Mucosa of rectum (tissue), 2 donors: Measurements from ENCODE around the gene RHD.
"Not testable (repeated sequence)": the region's sequence is repeated elsewhere in the genome, so short reads cannot be mapped to it uniquely, and the experiment has no call there.

Source experiments
- H3K27ac ChIP-seq, 2 donors: one replicate each; pipeline ENCODE4 v1.7.0; 2013; ENCODE audit warnings: inconsistent platforms in 2 of 2, low read depth in 2 of 2, low read length in 2 of 2
- H3K27me3 ChIP-seq, 2 donors: one replicate each; pipeline ENCODE4 v1.7.0; 2013; ENCODE audit warnings: low read length in 2 of 2; ENCODE audit not compliant: control insufficient read depth in 2 of 2, insufficient read depth in 2 of 2
- H3K36me3 ChIP-seq, 2 donors: one replicate each; pipeline ENCODE4 v1.7.0; 2013; ENCODE audit warnings: low read length in 2 of 2; ENCODE audit not compliant: control insufficient read depth in 2 of 2, insufficient read depth in 2 of 2
- H3K4me1 ChIP-seq, 2 donors: one replicate each; pipeline ENCODE4 v1.7.0; 2013; ENCODE audit warnings: low read length in 2 of 2, mild to moderate bottlenecking in 1 of 2; ENCODE audit not compliant: control insufficient read depth in 2 of 2, insufficient read depth in 2 of 2
- H3K4me3 ChIP-seq, 2 donors: one replicate each; pipeline ENCODE4 v1.7.0; 2013; ENCODE audit warnings: low read length in 2 of 2
- H3K9ac ChIP-seq, 2 donors: one replicate each; pipeline ENCODE4 v1.7.0; 2013; ENCODE audit warnings: low read length in 2 of 2, low read depth in 1 of 2, mild to moderate bottlenecking in 1 of 2
- H3K9me3 ChIP-seq, 2 donors: one replicate each; pipeline ENCODE4 v1.7.0; 2013; ENCODE audit warnings: low read length in 2 of 2; ENCODE audit not compliant: control insufficient read depth in 2 of 2
- donor health status: healthy.
- donor health status: Normal muscosa, but diverticular disease.

The RHD gene

GRCh38 chr1:25257196-25257595, 15.1 kb upstream of the RHD start:
- H3K27ac ChIP-seq: no peak overlapping the region
- H3K36me3 ChIP-seq: peaks cover 0 to 3% of the 10 kb centered on the region in 2 donors
- no peak overlapping the region for H3K9ac ChIP-seq
- H3K4me1 ChIP-seq: no peaks in the 10 kb centered on the region
- no peaks in the 10 kb centered on the region for H3K27me3 ChIP-seq
- no peak overlapping the region for H3K4me3 ChIP-seq
- H3K9me3 ChIP-seq: no peaks in the 10 kb centered on the region

DNA sequence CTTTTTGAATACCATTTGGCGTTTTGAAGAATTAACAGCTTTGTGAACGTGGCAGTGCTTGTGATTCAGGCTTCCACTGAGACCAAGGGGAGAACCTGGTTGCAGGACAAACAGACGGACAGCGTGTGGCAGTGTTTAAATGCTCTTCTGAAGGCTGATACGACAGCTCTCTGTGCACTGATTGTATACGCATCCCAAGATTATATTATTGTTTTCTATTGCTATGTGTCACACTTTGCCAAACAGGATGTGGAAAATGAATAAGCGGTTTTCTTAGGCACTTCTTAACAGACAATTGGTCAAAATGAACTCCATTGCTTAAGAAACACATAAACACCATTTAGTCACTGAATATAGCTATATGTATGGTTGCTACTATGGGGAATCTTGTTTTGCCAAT, 12.5 kb upstream of the RHD start:
- H3K27ac ChIP-seq, H3K9ac ChIP-seq, H3K36me3 ChIP-seq, H3K9me3 ChIP-seq, H3K27me3 ChIP-seq, H3K4me1 ChIP-seq, H3K4me3 ChIP-seq: not testable (repeated sequence)

DNA sequence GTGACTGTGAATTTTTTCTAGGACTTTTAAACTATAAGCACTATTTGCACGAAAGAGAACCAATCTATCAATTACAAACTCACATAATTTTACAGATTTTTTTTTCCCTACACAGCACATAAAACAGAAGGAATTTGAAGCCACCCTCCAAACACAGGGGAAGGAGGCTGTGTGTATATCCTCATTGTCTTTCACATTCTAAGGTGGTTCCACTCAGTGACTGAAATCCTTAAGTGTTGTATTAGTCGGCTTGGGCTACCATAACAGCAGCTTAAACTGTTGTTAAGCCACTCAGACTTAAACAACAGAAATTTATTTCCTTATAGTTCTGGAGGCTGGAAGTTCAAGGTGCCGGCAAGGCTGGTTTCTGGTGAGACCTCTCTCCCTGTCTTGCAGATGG, 12.0 kb upstream of the RHD start:
- H3K4me1 ChIP-seq, H3K27me3 ChIP-seq, H3K4me3 ChIP-seq, H3K9me3 ChIP-seq, H3K36me3 ChIP-seq, H3K27ac ChIP-seq, H3K9ac ChIP-seq: not testable (repeated sequence)

DNA sequence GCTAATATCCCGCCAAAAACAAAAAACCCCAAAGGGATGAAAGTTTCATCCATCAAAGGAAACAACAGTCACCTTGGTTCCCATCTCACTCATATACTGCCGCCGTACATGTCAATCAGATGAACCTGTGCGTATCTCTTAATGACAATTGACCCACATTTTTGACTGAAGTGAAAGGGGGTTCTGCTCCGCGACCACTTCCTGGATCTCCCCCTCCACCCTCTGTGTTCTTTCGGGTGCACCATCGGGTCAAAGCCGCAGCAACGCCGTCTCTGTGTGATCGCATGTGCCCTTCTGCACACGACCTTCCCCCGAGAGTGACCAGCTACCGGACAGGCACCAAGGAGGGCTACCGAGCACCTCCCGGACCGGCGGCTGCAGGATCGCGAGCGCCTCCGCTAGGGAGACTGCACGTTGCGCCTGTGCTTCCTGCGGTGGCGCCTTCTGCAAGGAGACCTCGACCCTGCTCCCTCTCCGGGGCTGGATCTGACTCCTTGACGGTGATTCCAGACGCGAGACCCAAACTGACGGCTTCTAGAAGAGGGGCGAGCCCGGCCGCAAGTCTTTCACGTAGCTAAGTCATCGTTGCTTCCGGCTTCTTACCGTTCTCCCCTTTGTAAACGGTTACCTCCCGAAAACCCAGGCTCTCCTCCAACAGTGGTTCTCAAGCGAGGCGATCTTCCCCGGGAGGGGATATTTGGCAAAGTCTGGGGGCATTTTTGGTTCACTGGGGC, 5.6 kb upstream of the RHD start:
- H3K27me3 ChIP-seq, H3K4me1 ChIP-seq, H3K9ac ChIP-seq, H3K36me3 ChIP-seq, H3K9me3 ChIP-seq, H3K27ac ChIP-seq: not testable (repeated sequence)
- H3K4me3 ChIP-seq: peak overlapping the region in 1 of 2 donors; percentile 64

DNA sequence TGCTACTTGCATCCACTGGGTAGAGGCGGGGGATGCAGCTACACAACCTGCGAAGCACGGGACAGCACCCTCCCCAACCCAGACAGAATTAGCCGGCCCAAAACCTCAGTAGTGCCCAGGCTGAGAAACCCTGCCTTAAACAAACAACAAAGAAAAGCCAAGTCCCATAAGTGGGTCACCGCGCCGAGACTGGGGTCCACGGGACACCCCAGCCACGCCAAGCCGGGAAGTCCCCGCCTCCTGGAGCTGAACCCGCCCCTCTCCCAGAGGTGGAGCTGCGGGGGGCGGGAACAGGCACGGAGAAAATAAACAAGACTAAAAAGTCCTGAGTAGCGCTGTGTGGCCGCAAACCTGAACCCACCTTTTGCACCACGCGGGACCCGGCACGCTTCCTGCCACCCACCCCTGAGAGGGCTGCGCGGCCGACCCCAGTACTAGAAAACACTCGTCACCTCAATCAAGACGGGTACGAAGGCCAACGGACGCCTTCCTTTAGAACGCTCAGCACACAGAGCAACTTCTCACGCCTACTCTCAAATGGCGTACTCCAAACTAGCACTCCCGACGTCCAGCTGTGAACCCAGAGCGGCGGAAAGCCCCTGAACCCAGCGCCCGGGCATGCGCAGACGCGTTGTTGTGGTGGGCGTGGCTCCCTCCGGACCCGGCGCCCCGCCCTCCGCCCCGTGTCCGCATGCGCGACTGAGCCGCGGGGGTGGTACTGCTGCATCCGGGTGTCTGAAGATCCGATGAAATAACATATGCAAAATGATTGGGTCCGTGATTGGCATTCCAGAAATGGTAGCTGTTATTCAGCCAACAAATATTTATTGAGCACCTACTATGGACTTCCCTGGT, 4.8 kb upstream of the RHD start:
- H3K9ac ChIP-seq, H3K9me3 ChIP-seq, H3K27me3 ChIP-seq, H3K36me3 ChIP-seq, H3K4me1 ChIP-seq: not testable (repeated sequence)
- H3K27ac ChIP-seq: peak overlapping the region in 1 of 2 donors; percentile 65
- peak overlapping the region in 1 of 2 donors; percentile 67 for H3K4me3 ChIP-seq

DNA sequence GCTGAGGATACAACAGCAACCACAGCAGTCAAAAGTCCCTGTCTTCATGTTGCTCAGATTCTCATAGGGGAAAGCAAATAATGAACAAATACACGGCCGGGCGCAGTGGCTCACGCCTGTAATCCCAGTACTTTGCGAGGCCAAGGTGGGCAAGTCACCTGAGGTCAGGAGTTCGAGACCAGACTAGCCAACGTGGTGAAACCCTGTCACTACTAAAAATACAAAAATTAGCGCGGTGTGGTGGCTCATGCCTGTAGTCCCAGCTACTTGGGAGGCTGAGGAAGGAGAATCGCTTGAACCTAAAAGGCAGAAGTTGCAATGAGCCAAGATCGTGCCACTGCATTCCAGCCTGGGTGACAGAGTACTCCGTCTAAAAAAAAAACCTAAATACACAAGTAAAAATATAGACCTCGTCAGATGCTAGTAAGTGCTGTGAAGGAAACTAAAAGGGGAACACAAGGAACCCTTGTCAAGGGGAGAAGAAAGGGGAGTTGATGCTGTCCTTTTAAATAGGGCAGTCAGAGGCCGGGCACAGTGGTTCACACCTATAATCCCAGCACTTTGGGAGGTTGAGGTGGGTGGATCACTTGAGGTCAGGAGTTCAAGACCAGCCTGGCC, 4.1 kb upstream of the RHD start:
- H3K9me3 ChIP-seq, H3K4me1 ChIP-seq, H3K27me3 ChIP-seq, H3K36me3 ChIP-seq, H3K9ac ChIP-seq: not testable (repeated sequence)
- peak overlapping the region in 1 of 2 donors; percentile 65 for H3K27ac ChIP-seq
- peak overlapping the region in 1 of 2 donors; percentile 57 for H3K4me3 ChIP-seq

- not testable (repeated sequence) for H3K36me3 ChIP-seq
Measured at GRCh38 chr1:25275648-25276047, 3.3 kb downstream of the RHD start.

DNA sequence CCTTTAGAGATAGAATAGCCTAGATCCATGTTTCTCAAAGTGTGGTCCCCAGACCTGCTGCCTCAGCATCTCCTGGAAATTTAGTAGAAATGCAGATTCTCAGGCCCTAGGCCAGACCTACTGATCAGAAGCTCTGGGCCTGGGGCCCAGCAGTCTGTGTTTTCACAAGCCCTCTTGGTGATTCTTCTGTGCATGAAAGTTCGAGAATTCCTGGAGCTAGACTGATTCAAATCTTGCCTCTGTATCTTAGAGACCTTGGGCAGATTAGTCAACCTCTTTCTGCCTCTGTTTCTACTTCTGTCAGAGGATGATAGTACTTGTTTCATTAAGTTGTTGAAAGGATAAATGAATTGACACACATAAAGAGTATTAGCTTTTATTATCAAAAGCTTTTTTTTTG, 5.0 kb downstream of the RHD start:
- not testable (repeated sequence) for H3K4me1 ChIP-seq, H3K9me3 ChIP-seq, H3K27me3 ChIP-seq, H3K27ac ChIP-seq, H3K36me3 ChIP-seq, H3K4me3 ChIP-seq, H3K9ac ChIP-seq

More at GRCh38 chr1:25275648-25276047, 3.3 kb downstream of the RHD start:
- not testable (repeated sequence) for H3K27me3 ChIP-seq, H3K9ac ChIP-seq, H3K9me3 ChIP-seq, H3K4me1 ChIP-seq, H3K27ac ChIP-seq, H3K4me3 ChIP-seq

- not testable (repeated sequence) for H3K9ac ChIP-seq, H3K4me3 ChIP-seq, H3K36me3 ChIP-seq, H3K27ac ChIP-seq, H3K27me3 ChIP-seq, H3K4me1 ChIP-seq, H3K9me3 ChIP-seq
Measured at GRCh38 chr1:25278358-25278757, 6.0 kb downstream of the RHD start.

- not testable (repeated sequence) for H3K9me3 ChIP-seq, H3K27ac ChIP-seq, H3K4me1 ChIP-seq, H3K9ac ChIP-seq, H3K27me3 ChIP-seq, H3K4me3 ChIP-seq, H3K36me3 ChIP-seq
Measured at GRCh38 chr1:25278790-25279189, 6.5 kb downstream of the RHD start.
